CMK (cell line): Measurements from ENCODE around the gene TMEM53.
A peak's percentile ranks its signal among the peaks of the same experiment; 100 is the strongest.
"Not testable (repeated sequence)": the region's sequence is repeated elsewhere in the genome, so short reads cannot be mapped to it uniquely, and the experiment has no call there.

Source experiments
- DNase-seq: peaks from one replicate; pipeline ENCODE4 v3.0.0-alpha.2; 2010; ENCODE audit warnings: low read depth

Gene TMEM53

GRCh38 chr1:44672254-44672955 is 1.9 kb downstream of the TMEM53 start:
- peak; percentile 67 for DNase-seq

- no peak for DNase-seq
These were observed 3.3 kb downstream of the TMEM53 start for GRCh38 chr1:44670751-44671640.

GRCh38 chr1:44666719-44667118 is 7.6 kb downstream of the TMEM53 start:
- DNase-seq, result not testable (repeated sequence)

- no peak for DNase-seq
These were observed 9.4 kb downstream of the TMEM53 start for GRCh38 chr1:44664730-44665370.

- no peak for DNase-seq
These were observed 10.9 kb downstream of the TMEM53 start for GRCh38 chr1:44663417-44663816.

GRCh38 chr1:44662683-44663030 is 11.6 kb downstream of the TMEM53 start:
- DNase-seq, result no peak

- DNase-seq, result no peak
These were observed 12.2 kb downstream of the TMEM53 start for GRCh38 chr1:44661781-44662682.

- DNase-seq, result no peak
These were observed 14.1 kb downstream of the TMEM53 start for GRCh38 chr1:44660176-44660575.

- no peak for DNase-seq
These were observed 14.7 kb downstream of the TMEM53 start for GRCh38 chr1:44659566-44659965.

GRCh38 chr1:44655609-44656008 is 18.7 kb downstream of the TMEM53 start:
- no peak for DNase-seq

GRCh38 chr1:44654621-44655187 is 19.6 kb downstream of the TMEM53 start:
- no peak for DNase-seq

GRCh38 chr1:44653107-44653964 is 20.9 kb downstream of the TMEM53 start:
- DNase-seq, result no peak

- peak; percentile 56 for DNase-seq
These were observed 21.7 kb downstream of the TMEM53 start for GRCh38 chr1:44652445-44653106.

- no peak for DNase-seq
These were observed 23.2 kb downstream of the TMEM53 start for GRCh38 chr1:44651069-44651468.

- DNase-seq, result no peak
These were observed 24.0 kb downstream of the TMEM53 start for GRCh38 chr1:44650159-44650831.

GRCh38 chr1:44649788-44650158 is 24.5 kb downstream of the TMEM53 start:
- no peak for DNase-seq

GRCh38 chr1:44648529-44649250 is 25.6 kb downstream of the TMEM53 start:
- no peak for DNase-seq

- no peak for DNase-seq
These were observed 26.4 kb downstream of the TMEM53 start for GRCh38 chr1:44647896-44648295.
